Measurements from ENCODE around the gene CXCL14.

CXCL14 gene

GRCh38 chr5:135596157-135596763 lies 17.5 kb upstream of the CXCL14 start:
- no peak for DNase-seq

DNA sequence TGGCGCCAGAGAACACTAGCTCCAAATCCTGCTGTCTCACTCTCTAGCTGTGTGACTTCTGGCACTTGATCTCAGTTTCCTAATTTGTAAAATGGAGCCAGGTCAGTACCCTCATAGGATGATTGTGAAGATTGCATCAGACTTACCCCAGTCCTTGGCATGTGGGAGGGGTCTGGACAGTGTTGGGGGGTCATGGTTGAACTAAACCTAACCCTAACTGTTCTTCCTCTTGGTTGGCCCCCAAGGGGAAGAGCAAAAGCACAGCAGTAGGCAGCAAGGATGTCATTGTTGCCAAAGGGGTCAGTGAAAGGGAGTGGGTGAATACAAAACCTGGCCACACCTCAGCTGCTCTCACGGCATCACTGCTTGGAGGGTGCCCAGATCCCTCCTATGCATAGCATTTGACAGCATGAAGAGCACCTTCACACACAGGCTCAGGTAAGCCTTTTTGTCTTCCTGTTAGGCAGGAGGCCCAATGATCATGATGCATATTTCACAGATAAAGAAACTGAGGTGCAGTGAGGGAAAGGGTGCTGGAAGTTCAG lies 15.7 kb upstream of the CXCL14 start:
- DNase-seq, result no peak

- no peak for DNase-seq
Measured at GRCh38 chr5:135593886-135594285, 15.1 kb upstream of the CXCL14 start.

- no peak for DNase-seq
Measured at GRCh38 chr5:135593141-135593540, 14.3 kb upstream of the CXCL14 start.

GRCh38 chr5:135592312-135593045 lies 13.7 kb upstream of the CXCL14 start:
- DNase-seq, result no peak

GRCh38 chr5:135591277-135591676 lies 12.5 kb upstream of the CXCL14 start:
- DNase-seq, result no peak

- no peak for DNase-seq
Measured at GRCh38 chr5:135589152-135589551, 10.4 kb upstream of the CXCL14 start.

GRCh38 chr5:135587721-135588663 lies 9.2 kb upstream of the CXCL14 start:
- DNase-seq, result no peak

DNA sequence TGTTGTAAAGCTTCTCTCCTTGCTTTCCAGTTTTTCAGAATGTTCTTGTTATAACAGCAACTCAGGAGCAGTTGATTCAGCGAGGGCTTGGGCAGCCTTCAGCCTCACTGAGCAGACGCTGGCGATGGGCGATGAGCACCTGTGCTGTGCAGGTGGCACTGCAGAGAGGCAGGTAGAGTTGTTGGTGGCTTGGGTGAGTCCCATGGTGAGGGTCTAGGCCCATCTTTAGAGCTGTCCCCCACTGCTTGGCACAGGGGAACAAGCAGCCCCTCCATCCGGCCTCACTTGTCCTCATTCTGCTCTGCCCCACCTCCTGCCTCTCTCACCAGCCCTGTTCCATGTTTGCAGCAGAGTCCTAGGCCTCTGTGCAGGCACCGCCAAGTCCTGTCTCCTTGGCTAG lies 6.1 kb upstream of the CXCL14 start:
- no peak for DNase-seq

DNA sequence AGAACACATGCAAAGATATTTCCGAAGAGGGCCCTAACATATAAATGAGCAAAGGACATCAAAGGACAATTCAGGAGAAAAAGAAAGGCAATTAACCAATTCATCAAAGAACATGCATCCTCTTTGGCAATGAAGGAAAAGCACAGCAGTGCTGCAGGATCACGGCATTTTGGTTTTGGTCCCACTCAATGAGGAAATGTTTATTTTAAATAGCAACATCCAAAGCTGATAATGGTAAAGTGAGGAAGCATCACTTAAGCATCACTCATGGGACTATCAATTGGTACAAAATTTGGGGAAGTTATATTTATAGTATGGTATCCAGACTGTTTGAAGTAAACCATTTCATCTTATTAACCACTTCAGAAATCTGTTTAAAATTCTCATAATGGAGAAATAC lies 5.5 kb upstream of the CXCL14 start:
- no peak for DNase-seq

DNA sequence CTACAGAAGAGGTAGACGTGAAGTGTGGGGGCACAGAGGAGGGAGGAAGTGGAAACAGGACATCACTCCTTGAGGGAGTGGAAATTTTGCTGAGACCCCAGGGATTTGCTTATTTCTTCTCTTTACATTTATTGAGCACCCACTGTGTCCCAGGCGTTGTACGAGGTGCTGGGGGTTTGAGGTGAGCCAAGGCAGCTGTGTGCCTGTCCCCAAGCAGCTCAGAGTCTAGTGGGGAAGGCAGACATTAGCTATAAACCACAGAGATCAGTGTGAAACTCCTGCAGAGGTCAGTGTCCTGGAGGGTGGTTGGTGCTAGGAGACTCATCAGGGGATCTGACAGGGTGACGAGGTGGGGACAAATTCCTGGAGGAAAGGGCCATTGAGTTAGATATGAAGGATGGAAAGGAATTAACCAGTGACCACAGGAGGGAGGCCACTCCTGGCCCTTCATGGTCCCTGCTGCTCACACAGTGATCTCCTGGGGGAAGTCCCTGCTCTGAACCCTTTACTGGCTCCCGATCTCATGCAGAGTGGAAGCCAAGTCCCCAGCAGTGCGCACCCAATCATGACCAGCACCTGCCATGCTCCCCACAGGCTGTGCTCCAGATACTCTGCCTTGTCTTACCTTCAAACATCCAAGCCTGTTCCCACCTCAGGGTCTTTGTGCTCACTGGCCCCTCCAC lies 3.4 kb upstream of the CXCL14 start:
- no peak for DNase-seq

DNA sequence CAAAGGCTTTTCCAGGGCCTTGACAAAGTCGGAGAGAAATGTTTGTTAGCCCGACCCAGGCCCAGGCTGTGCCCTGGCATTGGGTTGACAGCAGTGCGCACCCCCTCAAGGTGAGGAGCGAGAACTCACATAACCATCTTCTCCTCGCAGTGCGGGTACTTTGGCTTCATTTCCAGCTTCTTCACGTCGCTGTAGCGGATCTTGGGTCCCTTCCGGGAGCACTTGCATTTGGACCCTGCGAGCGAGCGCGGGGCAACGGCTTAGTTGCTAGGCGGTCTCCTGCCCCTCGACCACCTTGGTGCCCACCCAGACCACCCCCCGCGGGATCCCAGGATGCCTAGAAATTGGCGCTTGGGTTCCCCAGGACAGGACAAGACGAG lies 496 bp downstream of the CXCL14 start:
- DNase-seq, result no peak

GRCh38 chr5:135577421-135577820 lies 1.4 kb downstream of the CXCL14 start:
- DNase-seq, result no peak

- no peak for DNase-seq
Measured at GRCh38 chr5:135576075-135576599, 2.7 kb downstream of the CXCL14 start.

GRCh38 chr5:135574493-135574892 lies 4.3 kb downstream of the CXCL14 start:
- DNase-seq, result no peak

GRCh38 chr5:135571902-135572301 lies 6.9 kb downstream of the CXCL14 start:
- DNase-seq, result no peak

- no peak for DNase-seq
Measured at GRCh38 chr5:135571066-135571609, 7.7 kb downstream of the CXCL14 start.

- DNase-seq, result no peak
Measured at GRCh38 chr5:135570453-135570764, 8.4 kb downstream of the CXCL14 start.

- no peak for DNase-seq
Measured at GRCh38 chr5:135569755-135570452, 8.9 kb downstream of the CXCL14 start.

- no peak for DNase-seq
Measured at GRCh38 chr5:135568923-135569360, 9.8 kb downstream of the CXCL14 start.

DNA sequence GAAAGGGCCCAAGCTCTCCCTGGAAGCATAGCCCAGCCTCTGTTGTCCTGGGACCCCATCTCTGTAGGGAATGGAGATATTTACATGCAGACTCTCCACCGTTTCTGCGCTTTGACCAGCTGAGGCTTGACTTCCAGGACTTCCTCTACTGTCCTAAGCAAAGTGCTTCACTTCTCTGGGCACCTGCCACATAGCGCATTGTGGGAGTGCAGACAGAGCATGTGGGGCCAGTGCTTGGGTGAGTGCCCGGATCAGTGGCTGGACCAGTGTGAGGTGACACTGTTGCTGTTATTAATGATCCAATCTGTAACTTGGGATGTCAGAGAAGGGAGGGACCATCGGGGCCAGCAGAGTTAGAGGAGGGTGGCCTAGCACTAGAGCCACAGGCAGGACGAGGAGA lies 10.5 kb downstream of the CXCL14 start:
- DNase-seq, result no peak

- DNase-seq, result no peak
Measured at GRCh38 chr5:135567661-135568060, 11.1 kb downstream of the CXCL14 start.
